ENCODE measurements around the gene CLN6.
A peak's percentile ranks its signal among the peaks of the same experiment; 100 is the strongest.

Gene CLN6

DNA sequence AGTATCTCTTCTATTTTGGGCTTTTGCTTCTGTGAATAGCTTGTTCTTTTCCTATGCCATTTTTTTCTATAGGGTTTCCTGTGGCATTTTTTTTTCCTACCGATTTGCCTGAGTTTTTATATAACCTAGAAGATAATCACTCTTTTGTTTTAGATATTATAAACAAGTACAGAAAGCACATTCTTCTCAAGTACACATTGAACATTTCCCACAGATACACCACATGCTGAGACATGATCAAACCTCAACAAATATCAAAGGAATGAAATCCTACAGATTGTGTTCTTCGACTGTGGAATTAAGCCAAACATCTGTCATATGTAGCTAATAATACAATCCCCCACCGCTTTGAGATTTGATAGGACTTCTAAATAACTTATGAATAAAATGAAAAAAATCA, 38.9 kb upstream of the CLN6 start:
- Histone ChIP-seq H3K4me1 (ENCODE audit: insufficient read depth, low read length) (peaks cover 41% of the 10 kb centered on the region; the same call in 1 of the 2 replicates), H3K27ac (ENCODE audit: low read length) (no peak overlapping the region), H3K9me3 (ENCODE audit: insufficient read depth, low read depth, low read length) (no peaks in the 10 kb centered on the region), H3K9ac (ENCODE audit: low read depth, low read length) (no peak overlapping the region), H3K4me3 (ENCODE audit: low read length) (no peak overlapping the region), H3K36me3 (ENCODE audit: insufficient read depth, low read depth, low read length) (no peaks in the 10 kb centered on the region), H3K27me3 (ENCODE audit: insufficient read depth, low read length) (no peaks in the 10 kb centered on the region)

DNA sequence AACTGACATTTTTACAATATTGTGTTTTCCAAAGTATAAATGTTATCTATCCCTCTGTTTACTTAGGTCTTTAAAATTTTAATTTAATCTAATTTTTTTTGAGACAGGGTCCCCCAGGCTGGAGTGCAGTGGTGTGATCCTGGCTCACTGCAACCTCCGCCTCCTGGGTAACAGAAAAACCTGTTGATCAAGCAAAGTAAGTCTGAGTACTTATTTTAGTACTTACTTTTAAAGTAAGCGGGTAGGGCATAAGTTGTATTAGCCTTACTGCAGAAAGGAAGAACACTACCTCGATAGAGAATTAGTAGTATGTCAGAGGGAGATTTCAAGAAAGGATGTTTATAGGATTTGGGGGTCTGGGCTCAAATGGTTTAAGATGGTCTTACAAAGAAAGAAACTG, 36.1 kb upstream of the CLN6 start:
- peak overlapping the region; percentile 1; the same call in 1 of the 2 replicates for H3K4me3 ChIP-seq (ENCODE audit: low read length)

DNA sequence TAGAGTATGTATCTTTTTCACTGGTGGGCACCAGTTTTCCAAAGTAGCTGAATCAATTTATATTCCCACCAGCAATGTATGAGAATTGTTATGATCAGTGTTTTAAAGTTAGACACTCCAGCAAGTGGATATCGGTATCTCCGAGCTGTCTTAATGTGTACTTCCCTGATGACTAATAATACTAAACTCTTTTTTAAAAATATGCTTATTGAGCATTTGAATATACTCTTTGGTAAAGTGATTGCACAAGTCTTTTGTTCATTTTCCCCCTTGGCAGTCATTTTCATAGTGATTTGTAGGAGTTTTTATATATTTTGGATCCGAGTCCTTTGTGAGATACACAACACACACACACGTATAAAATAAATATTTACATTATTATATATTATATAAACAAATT, 35.6 kb upstream of the CLN6 start:
- no peaks in the 10 kb centered on the region for H3K27me3 ChIP-seq (ENCODE audit: insufficient read depth, low read length)
- H3K4me3 ChIP-seq (ENCODE audit: low read length), result peak overlapping the region; percentile 43; the same call in 1 of the 2 replicates
- no peaks in the 10 kb centered on the region for H3K9me3 ChIP-seq (ENCODE audit: insufficient read depth, low read depth, low read length)
- H3K36me3 ChIP-seq (ENCODE audit: insufficient read depth, low read depth, low read length), result no peaks in the 10 kb centered on the region
- peaks cover 33% of the 10 kb centered on the region; the same call in 1 of the 2 replicates for H3K4me1 ChIP-seq (ENCODE audit: insufficient read depth, low read length)
- peak overlapping the region; percentile 27; the same call in 1 of the 2 replicates for H3K9ac ChIP-seq (ENCODE audit: low read depth, low read length)
- no peak overlapping the region for H3K27ac ChIP-seq (ENCODE audit: low read length)

More for the DNA sequence above, 36.1 kb upstream of the CLN6 start:
- Histone ChIP-seq H3K36me3 (ENCODE audit: insufficient read depth, low read depth, low read length) (no peaks in the 10 kb centered on the region), H3K4me1 (ENCODE audit: insufficient read depth, low read length) (peaks cover 33% of the 10 kb centered on the region; the same call in 1 of the 2 replicates), H3K9me3 (ENCODE audit: insufficient read depth, low read depth, low read length) (no peaks in the 10 kb centered on the region), H3K9ac (ENCODE audit: low read depth, low read length) (peak overlapping the region; percentile 3; the same call in 1 of the 2 replicates), H3K27ac (ENCODE audit: low read length) (no peak overlapping the region), H3K27me3 (ENCODE audit: insufficient read depth, low read length) (no peaks in the 10 kb centered on the region)

GRCh38 chr15:68264282-68264681, 34.8 kb upstream of the CLN6 start:
- no peaks in the 10 kb centered on the region for H3K36me3 ChIP-seq (ENCODE audit: insufficient read depth, low read depth, low read length)
- H3K27ac ChIP-seq (ENCODE audit: low read length), result peak overlapping the region; percentile 13
- H3K9me3 ChIP-seq (ENCODE audit: insufficient read depth, low read depth, low read length), result no peaks in the 10 kb centered on the region
- H3K9ac ChIP-seq (ENCODE audit: low read depth, low read length), result peak overlapping the region; percentile 27; the same call in 1 of the 2 replicates
- H3K27me3 ChIP-seq (ENCODE audit: insufficient read depth, low read length), result no peaks in the 10 kb centered on the region
- H3K4me3 ChIP-seq (ENCODE audit: low read length), result peak overlapping the region; percentile 43
- H3K4me1 ChIP-seq (ENCODE audit: insufficient read depth, low read length), result peaks cover 33% of the 10 kb centered on the region; the same call in 1 of the 2 replicates

DNA sequence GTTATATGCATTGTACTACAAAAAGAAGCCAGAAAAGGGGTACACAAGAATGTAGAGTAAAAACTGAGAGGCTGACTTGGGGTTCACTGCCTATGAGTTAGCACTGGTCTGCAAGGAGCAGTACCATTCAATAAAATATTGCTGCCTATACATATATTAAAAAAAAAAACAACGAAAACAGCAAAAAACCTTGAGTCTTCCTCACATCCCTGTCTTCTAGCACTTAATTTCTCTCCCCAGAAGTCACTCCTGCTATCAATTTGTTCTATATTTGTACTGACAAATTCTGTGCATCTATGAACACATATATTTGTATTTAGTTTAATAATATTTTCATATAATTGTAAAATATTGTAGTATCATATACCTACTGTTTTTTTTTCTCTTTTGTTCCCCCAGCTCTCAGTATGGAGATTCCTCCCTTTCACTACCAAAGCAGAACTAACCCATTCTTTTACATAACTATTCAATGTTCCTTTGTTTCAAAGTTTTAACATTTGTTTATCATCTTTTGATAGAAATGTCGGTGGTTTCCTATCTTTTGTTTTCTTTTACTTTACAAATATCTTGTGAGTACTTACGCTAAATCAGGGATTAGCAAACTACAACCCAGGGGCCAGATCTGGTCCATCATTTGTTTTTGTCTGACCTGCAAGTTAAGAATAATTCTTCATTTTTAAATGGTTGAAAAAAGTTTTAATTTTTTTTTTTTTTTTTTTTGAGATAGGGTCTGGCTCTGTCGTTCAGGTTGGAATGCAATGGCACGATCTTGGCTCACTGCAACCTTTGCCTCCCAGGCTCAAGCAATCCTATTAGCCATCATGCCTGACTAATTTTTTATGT, 33.2 kb upstream of the CLN6 start:
- Histone ChIP-seq H3K27me3 (ENCODE audit: insufficient read depth, low read length) (no peaks in the 10 kb centered on the region), H3K4me1 (ENCODE audit: insufficient read depth, low read length) (peaks cover 35% of the 10 kb centered on the region; the same call in 1 of the 2 replicates), H3K36me3 (ENCODE audit: insufficient read depth, low read depth, low read length) (no peaks in the 10 kb centered on the region), H3K9ac (ENCODE audit: low read depth, low read length) (peak overlapping the region; percentile 63; the same call in 1 of the 2 replicates), H3K4me3 (ENCODE audit: low read length) (0 out of 2 replicates have a peak overlapping the region, but pooled peaks have one; percentile 36), H3K27ac (ENCODE audit: low read length) (peak overlapping the region; percentile 7), H3K9me3 (ENCODE audit: insufficient read depth, low read depth, low read length) (no peaks in the 10 kb centered on the region)

- H3K9ac ChIP-seq (ENCODE audit: low read depth, low read length), result no peak overlapping the region
- peak overlapping the region; percentile 7 for H3K27ac ChIP-seq (ENCODE audit: low read length)
Measured at GRCh38 chr15:68261980-68262379, 32.5 kb upstream of the CLN6 start.

GRCh38 chr15:68261241-68261640, 31.7 kb upstream of the CLN6 start:
- Histone ChIP-seq H3K27me3 (ENCODE audit: insufficient read depth, low read length) (no peaks in the 10 kb centered on the region), H3K36me3 (ENCODE audit: insufficient read depth, low read depth, low read length) (no peaks in the 10 kb centered on the region), H3K9ac (ENCODE audit: low read depth, low read length) (no peak overlapping the region), H3K4me1 (ENCODE audit: insufficient read depth, low read length) (peaks cover 37% of the 10 kb centered on the region; the same call in 1 of the 2 replicates), H3K4me3 (ENCODE audit: low read length) (no peak overlapping the region), H3K9me3 (ENCODE audit: insufficient read depth, low read depth, low read length) (no peaks in the 10 kb centered on the region), H3K27ac (ENCODE audit: low read length) (no peak overlapping the region)

More at GRCh38 chr15:68261980-68262379, 32.5 kb upstream of the CLN6 start:
- Histone ChIP-seq H3K4me1 (ENCODE audit: insufficient read depth, low read length) (peaks cover 38% of the 10 kb centered on the region; the same call in 1 of the 2 replicates), H3K4me3 (ENCODE audit: low read length) (no peak overlapping the region), H3K36me3 (ENCODE audit: insufficient read depth, low read depth, low read length) (no peaks in the 10 kb centered on the region), H3K9me3 (ENCODE audit: insufficient read depth, low read depth, low read length) (no peaks in the 10 kb centered on the region), H3K27me3 (ENCODE audit: insufficient read depth, low read length) (no peaks in the 10 kb centered on the region)

GRCh38 chr15:68259883-68260282, 30.4 kb upstream of the CLN6 start:
- Histone ChIP-seq H3K27me3 (ENCODE audit: insufficient read depth, low read length) (no peaks in the 10 kb centered on the region), H3K4me3 (ENCODE audit: low read length) (no peak overlapping the region), H3K27ac (ENCODE audit: low read length) (no peak overlapping the region), H3K9ac (ENCODE audit: low read depth, low read length) (no peak overlapping the region), H3K36me3 (ENCODE audit: insufficient read depth, low read depth, low read length) (no peaks in the 10 kb centered on the region), H3K4me1 (ENCODE audit: insufficient read depth, low read length) (peaks cover 25% of the 10 kb centered on the region; the same call in 1 of the 2 replicates), H3K9me3 (ENCODE audit: insufficient read depth, low read depth, low read length) (no peaks in the 10 kb centered on the region)

GRCh38 chr15:68258692-68259091, 29.2 kb upstream of the CLN6 start:
- Histone ChIP-seq H3K36me3 (ENCODE audit: insufficient read depth, low read depth, low read length) (no peaks in the 10 kb centered on the region), H3K9ac (ENCODE audit: low read depth, low read length) (no peak overlapping the region), H3K4me1 (ENCODE audit: insufficient read depth, low read length) (peaks cover 14% of the 10 kb centered on the region; the same call in 1 of the 2 replicates), H3K4me3 (ENCODE audit: low read length) (no peak overlapping the region), H3K9me3 (ENCODE audit: insufficient read depth, low read depth, low read length) (no peaks in the 10 kb centered on the region), H3K27me3 (ENCODE audit: insufficient read depth, low read length) (no peaks in the 10 kb centered on the region), H3K27ac (ENCODE audit: low read length) (no peak overlapping the region)

GRCh38 chr15:68256675-68257450, 27.3 kb upstream of the CLN6 start:
- Histone ChIP-seq H3K36me3 (ENCODE audit: insufficient read depth, low read depth, low read length) (no peaks in the 10 kb centered on the region), H3K27ac (ENCODE audit: low read length) (peak overlapping the region; percentile 87), H3K9me3 (ENCODE audit: insufficient read depth, low read depth, low read length) (no peaks in the 10 kb centered on the region), H3K4me1 (ENCODE audit: insufficient read depth, low read length) (peaks cover 6% of the 10 kb centered on the region; the same call in 1 of the 2 replicates), H3K27me3 (ENCODE audit: insufficient read depth, low read length) (no peaks in the 10 kb centered on the region), H3K4me3 (ENCODE audit: low read length) (peak overlapping the region; percentile 77), H3K9ac (ENCODE audit: low read depth, low read length) (peak overlapping the region; percentile 91)

DNA sequence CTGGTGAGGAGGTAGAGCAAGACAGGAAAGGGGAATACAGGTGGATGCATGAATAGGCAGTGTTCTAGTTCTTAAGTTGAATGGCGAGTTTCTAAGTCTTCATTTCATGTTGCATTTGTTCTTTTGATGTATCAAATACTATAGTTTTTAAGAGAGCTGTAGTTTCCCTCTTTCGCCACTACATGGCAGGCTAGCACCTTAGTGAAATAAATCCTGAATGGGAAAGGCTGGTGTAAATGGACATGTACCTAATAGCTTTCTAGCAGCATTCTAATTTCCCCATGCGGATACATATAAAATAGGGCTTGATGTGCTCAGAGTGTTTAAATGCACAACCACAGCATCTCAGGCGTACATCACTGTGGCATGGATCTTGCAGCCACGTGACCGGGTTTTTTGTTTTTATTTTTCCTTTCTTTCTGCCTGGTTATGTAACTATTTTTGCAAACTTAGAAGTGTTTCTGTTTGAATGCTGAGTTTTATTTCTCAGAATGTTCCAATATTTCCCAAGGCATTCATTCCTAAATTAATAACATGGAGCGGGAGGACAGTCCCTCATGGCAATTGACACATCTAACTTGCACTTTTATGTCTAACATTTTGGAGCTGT, 23.5 kb upstream of the CLN6 start:
- H3K27me3 ChIP-seq (ENCODE audit: insufficient read depth, low read length), result no peaks in the 10 kb centered on the region
- no peak overlapping the region for H3K9ac ChIP-seq (ENCODE audit: low read depth, low read length)
- H3K4me1 ChIP-seq (ENCODE audit: insufficient read depth, low read length), result peaks cover 3% of the 10 kb centered on the region; the same call in 1 of the 2 replicates
- no peak overlapping the region for H3K27ac ChIP-seq (ENCODE audit: low read length)
- H3K36me3 ChIP-seq (ENCODE audit: insufficient read depth, low read depth, low read length), result no peaks in the 10 kb centered on the region
- H3K9me3 ChIP-seq (ENCODE audit: insufficient read depth, low read depth, low read length), result no peaks in the 10 kb centered on the region; the same call in 1 of the 2 replicates
- H3K4me3 ChIP-seq (ENCODE audit: low read length), result no peak overlapping the region

Data from iPS-20b (cell line).